Measurements from ENCODE around the gene SH3RF3.

SH3RF3 gene

DNA sequence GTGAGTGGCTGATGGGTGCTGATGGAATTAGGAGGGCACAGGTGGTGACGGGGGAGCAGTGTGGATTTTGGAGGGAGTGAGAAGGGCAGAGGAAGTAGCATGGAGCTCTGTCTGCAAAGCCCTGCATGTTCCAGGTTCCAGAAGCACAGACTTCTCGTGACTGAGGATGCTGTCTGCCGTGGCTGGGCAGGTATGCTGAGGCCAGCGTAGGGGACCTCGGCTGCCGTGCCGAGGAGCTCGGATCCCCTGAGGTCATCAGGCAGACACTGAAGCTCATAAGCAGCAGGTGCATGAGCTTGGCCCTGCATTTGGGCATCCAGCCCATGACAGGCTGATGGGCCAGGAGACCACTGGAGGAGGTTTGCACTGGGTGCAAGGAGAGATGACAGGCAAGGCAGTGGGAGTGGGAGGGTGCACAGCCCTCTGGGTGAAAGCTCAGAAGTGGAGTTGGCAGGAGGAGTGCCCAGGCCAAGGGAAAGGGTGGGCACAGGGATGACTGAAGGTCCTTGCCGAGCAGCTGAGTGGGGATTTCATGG is 215.3 kb downstream of the SH3RF3 start:
- no peak for DNase-seq

DNA sequence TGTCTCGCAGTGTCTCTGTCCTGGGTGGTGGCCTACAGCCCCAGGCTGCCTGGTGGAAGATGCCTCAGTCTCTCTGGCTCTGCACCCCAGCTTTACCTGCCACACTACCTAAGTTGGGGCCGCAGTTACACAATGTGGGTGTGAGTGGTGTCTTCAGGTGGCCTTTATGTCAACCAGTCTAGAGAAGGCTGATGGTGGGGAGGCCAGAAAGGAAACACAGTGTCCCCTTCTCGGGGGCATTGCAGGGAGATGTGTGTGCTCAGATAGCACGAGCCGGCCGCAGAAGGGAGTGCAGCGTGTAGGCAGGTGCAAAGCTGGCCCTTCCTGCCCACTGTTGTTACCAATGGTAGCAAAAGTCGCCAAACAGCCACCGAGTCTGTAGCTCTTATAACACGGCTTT is 216.1 kb downstream of the SH3RF3 start:
- no peak for DNase-seq

- DNase-seq: no peak
These were observed 216.9 kb downstream of the SH3RF3 start for GRCh38 chr2:109345653-109346480.

DNA sequence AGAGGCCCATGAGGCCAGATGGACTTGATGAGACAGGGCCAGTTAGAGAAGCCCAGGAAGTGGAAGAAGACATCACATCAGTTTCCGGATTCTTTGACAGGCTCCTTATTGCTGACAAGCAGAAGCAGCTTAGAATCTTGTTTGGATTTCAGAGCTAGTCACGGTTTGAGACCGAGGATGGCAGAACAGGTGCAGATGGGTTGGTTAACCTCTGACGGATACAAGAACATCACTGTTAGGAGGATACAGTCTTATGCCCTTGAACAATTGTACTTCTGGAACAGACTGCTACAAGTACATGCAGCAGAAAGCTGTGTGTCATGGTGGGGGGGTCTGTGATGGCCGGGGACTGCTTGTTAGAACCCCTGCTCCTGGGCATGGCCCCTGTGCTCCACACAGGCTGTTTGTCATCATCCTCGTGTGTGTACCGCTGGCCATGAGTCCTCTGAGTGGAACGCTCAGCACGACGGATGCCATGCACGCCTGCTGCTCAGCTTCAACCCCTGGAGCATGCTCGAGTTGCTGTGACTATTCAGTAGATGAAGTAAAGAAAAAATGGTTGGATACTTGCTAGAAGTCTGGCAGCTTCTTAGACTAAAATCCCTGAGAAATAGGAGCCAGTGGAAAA is 217.7 kb downstream of the SH3RF3 start:
- no peak for DNase-seq

GRCh38 chr2:109347626-109348025 is 218.6 kb downstream of the SH3RF3 start:
- DNase-seq: no peak

GRCh38 chr2:109348190-109348589 is 219.2 kb downstream of the SH3RF3 start:
- no peak for DNase-seq

GRCh38 chr2:109348671-109349502 is 219.9 kb downstream of the SH3RF3 start:
- no peak for DNase-seq

- no peak for DNase-seq
These were observed 220.8 kb downstream of the SH3RF3 start for GRCh38 chr2:109349503-109350465.

GRCh38 chr2:109350526-109350925 is 221.5 kb downstream of the SH3RF3 start:
- no peak for DNase-seq

DNA sequence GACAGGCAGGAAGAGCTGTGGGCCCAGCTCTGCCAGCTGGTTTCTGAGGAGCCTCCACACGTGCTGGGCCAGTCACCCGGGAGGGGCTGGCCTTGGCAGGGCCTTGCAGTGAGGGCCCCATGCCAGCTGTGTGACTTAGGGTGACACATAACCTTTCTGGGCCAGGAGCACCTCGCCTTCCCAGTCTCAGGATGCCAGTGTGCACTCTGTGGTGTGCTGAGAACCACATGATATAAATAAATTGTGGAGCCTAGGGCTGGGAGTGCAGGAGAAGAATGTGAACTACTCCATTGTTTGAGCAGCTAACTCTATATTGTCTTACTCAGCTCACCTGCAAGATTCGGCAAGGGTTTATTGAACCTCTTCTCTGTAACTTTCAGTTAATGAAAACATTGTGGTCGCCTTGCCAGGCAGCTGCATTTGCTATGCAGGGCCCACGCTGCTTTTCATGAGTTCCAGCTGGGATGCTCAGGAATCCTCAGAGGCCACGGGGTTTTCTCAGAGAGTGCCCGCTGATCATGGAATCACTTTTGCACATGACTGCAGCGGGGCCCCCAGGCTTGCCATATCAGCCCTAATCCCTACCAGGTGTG is 222.3 kb downstream of the SH3RF3 start:
- no peak for DNase-seq

- no peak for DNase-seq
These were observed 223.3 kb downstream of the SH3RF3 start for GRCh38 chr2:109352056-109352897.

DNA sequence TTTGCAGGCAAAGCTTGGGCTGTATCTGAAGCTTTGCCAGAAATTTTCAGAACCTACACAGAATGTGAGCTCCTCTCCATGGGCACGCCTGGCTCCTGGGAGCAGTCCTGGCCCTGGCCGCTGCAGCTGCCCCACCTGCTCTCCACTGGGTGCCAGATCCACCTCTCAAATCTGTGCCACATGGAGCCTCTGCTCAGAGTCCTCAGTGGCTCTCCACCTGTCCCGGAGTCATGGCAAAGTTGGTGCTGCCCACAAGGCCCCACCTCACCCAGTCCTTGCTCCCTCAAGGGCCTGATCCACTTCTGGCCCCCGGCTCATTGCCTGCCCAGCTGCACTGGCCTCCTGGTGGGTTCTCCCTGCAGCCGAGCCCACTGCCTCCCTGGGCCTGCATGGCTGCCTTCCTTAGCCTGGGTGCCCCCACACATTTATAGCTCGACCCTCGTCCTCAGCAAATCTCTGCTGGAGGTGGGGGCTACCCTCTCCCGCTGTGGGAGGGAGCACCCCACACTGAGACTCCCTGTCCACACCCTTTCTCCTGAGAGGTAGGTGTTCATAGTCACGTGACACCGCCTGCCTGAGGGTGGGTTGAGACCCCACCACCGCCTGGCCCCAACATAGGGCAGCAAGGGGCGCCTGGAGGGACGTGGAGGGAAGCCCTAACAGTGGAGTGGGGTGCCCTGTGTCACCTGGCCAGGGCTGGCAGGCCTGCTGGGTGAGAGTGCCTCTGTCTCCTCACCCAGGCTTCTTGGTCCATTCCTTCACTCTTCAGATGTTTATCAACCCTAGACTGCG is 224.1 kb downstream of the SH3RF3 start:
- DNase-seq: no peak

- DNase-seq: no peak
These were observed 225.1 kb downstream of the SH3RF3 start for GRCh38 chr2:109353806-109354745.

GRCh38 chr2:109355192-109355843 is 226.3 kb downstream of the SH3RF3 start:
- DNase-seq: no peak

DNA sequence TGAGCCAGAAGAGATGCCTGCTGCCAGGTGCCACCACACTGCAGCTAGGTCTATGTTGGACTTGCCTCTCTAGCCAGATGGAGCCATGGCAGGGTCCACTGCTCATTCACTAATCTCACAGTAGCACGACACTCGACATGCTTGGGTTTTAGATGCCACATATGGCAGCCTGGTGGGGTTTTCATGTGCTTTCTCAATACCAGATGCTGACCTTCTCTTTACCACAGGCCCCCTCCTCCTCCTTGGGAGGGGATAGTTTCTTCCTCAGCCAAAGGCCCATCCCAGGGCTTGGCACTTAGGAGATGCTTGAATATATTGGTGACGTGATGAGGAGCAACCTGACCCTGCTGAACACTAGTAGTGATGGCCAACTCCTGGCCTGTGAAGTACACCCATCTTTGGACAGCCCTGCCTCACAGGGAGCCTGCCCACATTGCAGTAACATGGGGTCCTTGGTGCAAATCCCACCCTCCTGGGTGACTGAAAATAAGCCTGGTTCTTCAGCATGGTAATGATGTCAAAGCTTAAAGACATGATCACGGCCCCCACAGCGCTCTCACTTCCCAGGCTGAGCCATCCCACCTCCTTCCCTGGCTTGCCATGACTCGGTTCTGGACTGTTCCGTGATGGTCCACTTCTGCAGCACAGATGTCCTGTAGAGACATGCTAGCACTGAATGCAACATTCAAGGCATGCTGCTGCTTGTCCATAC is 227.5 kb downstream of the SH3RF3 start:
- DNase-seq: peak; percentile 49

GRCh38 chr2:109364217-109364616 is 235.2 kb downstream of the SH3RF3 start:
- no peak for DNase-seq

DNA sequence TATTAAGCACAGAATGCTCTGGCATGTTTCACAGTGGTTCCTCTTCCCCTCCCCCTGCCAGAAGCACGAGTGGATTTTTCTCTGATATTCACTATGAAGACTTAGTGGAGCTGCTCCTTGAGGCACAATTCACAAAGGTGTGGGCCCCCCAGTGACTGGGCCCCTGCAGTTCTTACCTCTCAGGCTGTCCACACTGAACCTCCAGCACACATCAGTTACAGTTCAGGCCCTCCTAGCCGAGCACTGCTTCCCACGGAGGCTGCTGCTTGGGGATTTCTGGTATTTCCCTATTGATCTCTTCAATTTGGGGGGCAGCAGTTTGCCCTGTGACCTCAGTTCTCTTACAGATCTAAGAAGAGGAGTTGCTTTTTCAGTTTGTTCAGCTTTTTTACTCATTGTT is 236.1 kb downstream of the SH3RF3 start:
- DNase-seq: no peak
